Bronchial epithelial cell (primary cell): ENCODE data around the gene RELCH. TPM values are rescaled to one million over a fixed set of nuclear protein-coding genes. Genes with fewer than 3 reads are reported as not detected.
A peak's percentile ranks its signal among the peaks of the same experiment; 100 is the strongest.

Experiments
- DNase-seq: peaks from one replicate; pipeline ENCODE4 v3.0.0-alpha.2; 2010; ENCODE audit warnings: low read depth
- FAIRE-seq: peaks from 2 replicates; lab custom pipeline; 2011; peaks lifted over from hg19 to GRCh38; lab: Jason Lieb, UNC
- H3K27me3 ChIP-seq: 2 replicates; pipeline ENCODE4 v1.5.1; 2011; ENCODE audit warnings: low read length; ENCODE audit not compliant: control insufficient read depth, insufficient read depth
- H3K36me3 ChIP-seq: 2 replicates; pipeline ENCODE4 v1.5.1; 2011; ENCODE audit warnings: low read length; ENCODE audit not compliant: control insufficient read depth, insufficient read depth
- H3K4me3 ChIP-seq: 2 replicates; pipeline ENCODE4 v1.5.1; 2011; ENCODE audit warnings: mild to moderate bottlenecking, low read depth, low read length, control low read depth
- CTCF ChIP-seq: IDR thresholded peaks from 2 replicates; pipeline ENCODE4 v1.5.1; 2011; ENCODE audit warnings: mild to moderate bottlenecking, moderate library complexity, low read length, control low read depth, inconsistent platforms; ENCODE audit not compliant: insufficient read depth, severe bottlenecking
- total RNA-seq: library from RNA; depleted of rRNA; stranded (reverse); fragments of >200 nt; gene quantifications from 2 replicates; pipeline ENCODE4 v1.2.1, GENCODE V29; 2014

The RELCH gene
- total RNA-seq, 1 donor from 2014 or later, result 29.5 TPM

GRCh38 chr18:62183578-62184195, 3.4 kb upstream of the RELCH start:
- FAIRE-seq (no peak), DNase-seq (peak; percentile 73)
- no peak overlapping the region for H3K4me3 ChIP-seq

GRCh38 chr18:62186499-62186773, 619 bp upstream of the RELCH start:
- DNase-seq (peak; percentile 41), FAIRE-seq (no peak)
- Histone ChIP-seq H3K4me3 (peak overlapping the region; percentile 72), H3K27me3 (no peaks in the 10 kb centered on the region), H3K36me3 (no peaks in the 10 kb centered on the region)
- no peak for TF ChIP-seq CTCF

More at GRCh38 chr18:62183578-62184195, 3.4 kb upstream of the RELCH start:
- Histone ChIP-seq H3K36me3 (no peaks in the 10 kb centered on the region), H3K27me3 (no peaks in the 10 kb centered on the region)
- peak; percentile 70 for TF ChIP-seq CTCF

- TF ChIP-seq CTCF, result peak; percentile 21
- peak; percentile 33 for DNase-seq
- Histone ChIP-seq H3K4me3 (peak overlapping the region; percentile 72), H3K27me3 (no peaks in the 10 kb centered on the region), H3K36me3 (no peaks in the 10 kb centered on the region)
- FAIRE-seq, result no peak
These were observed 772 bp downstream of the RELCH start for GRCh38 chr18:62187543-62188510.

- TF ChIP-seq CTCF, result no peak
- no peak for FAIRE-seq
- Histone ChIP-seq H3K36me3 (no peaks in the 10 kb centered on the region), H3K27me3 (no peaks in the 10 kb centered on the region), H3K4me3 (peak overlapping the region; percentile 72)
- no peak for DNase-seq
These were observed 2.2 kb downstream of the RELCH start for GRCh38 chr18:62189208-62189607.

GRCh38 chr18:62196079-62196478, 9.0 kb downstream of the RELCH start:
- Histone ChIP-seq H3K4me3 (no peak overlapping the region), H3K27me3 (no peaks in the 10 kb centered on the region), H3K36me3 (no peaks in the 10 kb centered on the region)
- DNase-seq (no peak), FAIRE-seq (no peak)
- no peak for TF ChIP-seq CTCF
